Measurements from ENCODE around the gene RAI2.
A peak's percentile ranks its signal among the peaks of the same experiment; 100 is the strongest.

The RAI2 gene

DNA sequence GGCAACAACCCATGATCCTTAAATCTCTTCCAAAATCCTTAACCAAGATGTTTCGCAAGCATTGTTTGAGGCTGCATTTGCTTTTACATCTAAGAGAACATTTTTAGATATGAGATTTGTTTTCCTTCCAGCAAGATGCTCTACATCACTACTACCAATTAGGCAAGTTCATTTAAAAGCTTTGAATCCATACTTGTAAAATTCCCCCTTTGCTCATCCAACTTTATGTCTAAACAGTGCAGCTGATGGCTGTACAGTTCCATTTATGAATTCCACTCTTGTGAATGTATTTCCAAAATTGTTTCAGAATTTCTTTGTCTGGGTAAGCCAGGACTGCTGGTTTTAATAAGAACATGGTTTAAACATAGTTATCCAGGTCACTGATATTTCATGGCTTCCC is 31.5 kb downstream of the RAI2 start:
- DNase-seq (ENCODE audit: low read depth in 3 of 3, low spot score in 1 of 3): no peak

DNA sequence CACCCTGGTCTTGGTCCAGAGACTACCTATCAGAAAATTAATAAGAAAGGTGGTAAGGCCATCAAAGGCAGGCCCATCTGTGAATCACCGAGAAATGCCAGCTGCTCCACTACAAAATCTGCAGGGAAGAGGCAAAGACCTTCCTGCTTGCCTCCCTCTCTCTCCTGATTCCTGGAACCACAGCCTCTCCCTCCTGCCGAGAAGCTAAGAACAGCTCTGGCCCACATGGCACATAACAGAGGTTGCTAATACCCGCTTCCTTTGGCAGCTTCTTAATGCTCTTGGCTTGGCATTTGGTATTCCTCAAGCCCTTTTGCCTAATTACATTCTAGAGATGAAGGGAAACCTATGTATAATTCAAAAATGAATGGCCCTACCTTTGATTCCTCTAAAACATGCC is 32.9 kb downstream of the RAI2 start:
- DNase-seq (ENCODE audit: low read depth in 3 of 3, low spot score in 1 of 3): no peak

DNA sequence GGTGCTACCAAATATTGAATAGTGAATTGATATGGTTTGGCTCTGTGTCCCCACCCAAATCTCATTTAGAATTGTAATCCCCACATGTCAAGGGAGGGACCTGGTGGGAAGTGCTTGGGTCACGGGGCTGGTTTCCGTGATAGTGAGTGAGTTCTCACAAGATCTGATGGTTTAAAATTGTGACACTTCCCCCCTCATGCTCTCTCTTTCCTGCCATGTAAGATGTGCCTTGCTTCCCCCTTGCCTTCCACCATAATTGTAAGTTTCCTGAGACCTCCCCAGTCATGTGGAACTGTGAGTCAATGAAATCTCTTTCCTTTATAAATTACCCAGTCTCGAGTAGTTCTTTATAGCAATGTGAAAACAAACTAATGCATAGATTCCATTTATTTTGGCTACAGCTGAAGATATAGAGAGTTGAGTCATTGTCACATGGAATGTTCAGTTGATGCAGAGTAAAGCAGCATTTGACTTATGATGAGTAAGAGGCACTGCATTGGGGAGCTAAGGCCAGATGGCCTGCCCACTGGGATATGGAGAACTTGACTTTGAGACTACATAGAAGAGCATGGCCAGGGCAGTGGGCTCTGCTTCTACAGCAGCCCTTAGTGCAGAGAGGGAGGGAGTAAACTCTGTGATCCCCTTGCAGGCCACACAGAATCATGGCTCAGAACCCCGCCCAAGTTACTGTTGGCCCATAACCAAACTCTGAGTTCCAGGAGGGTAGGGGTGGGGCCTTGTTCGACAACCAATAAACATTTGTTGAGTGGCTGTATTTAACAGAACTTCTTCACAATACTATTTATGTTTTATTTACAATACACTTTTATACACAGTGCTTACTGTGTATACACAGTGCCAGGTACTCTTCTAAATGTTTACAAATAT is 34.2 kb downstream of the RAI2 start:
- DNase-seq (ENCODE audit: low read depth in 3 of 3, low spot score in 1 of 3): no peak

DNA sequence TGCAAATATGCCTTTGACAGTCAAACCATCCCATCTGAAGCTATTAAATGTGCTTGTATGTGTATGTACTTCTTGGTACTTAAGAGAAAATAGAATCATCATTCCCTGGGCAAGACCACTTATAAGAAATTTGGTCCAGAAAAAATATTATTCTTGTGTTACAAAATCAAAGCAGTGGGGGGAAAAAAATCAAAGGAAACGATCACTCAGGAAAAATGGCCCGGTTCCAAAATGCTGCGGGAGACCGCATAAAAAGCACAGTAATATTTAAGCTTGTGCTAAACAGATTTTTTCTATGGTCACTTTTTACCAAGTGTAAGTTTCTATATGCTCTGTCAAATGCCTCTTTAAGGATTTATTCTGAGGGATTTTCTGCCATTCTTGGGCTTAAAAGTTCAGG is 36.1 kb downstream of the RAI2 start:
- no peak for DNase-seq (ENCODE audit: low read depth in 3 of 3, low spot score in 1 of 3)

DNA sequence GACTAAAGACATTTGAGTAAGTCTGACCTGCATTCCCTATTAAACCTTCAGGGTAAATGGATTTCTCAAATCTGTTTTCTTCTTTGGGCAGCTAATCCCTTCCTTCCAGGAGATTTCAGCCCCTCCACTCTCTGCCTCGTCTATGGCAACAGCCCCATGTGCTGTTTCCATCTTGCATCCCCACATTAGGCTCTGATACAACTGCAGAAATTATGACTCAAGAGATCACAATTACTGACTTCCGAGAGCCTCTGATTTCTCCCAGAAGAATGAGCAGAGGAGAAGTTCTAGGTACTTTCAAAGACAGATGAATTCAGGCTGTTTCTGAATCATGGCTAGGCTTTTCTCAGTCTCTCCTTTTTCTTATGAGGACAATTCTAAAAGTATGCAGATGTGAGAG is 38.7 kb downstream of the RAI2 start:
- no peak for DNase-seq (ENCODE audit: low read depth in 3 of 3, low spot score in 1 of 3)

DNA sequence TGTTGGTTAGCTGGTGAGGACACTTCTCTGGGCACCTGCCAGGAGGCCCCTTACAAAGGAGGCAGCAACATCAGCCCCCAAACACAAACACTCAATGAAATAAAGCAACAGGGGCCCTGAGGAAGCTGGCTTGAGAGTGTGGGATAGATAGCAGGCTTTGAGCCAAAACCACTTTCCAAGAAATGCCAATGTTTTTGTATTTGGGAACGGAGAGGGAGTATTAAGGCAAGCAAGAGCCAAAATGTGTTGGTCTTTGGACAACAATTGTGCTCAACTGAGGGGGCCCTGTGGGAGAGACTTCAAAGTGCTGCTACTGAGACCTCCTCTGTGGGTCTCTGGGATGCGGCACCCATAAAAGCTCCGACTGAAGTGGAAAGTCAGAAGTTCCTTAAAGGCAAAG is 41.0 kb downstream of the RAI2 start:
- DNase-seq (ENCODE audit: low read depth in 3 of 3, low spot score in 1 of 3): no peak

DNA sequence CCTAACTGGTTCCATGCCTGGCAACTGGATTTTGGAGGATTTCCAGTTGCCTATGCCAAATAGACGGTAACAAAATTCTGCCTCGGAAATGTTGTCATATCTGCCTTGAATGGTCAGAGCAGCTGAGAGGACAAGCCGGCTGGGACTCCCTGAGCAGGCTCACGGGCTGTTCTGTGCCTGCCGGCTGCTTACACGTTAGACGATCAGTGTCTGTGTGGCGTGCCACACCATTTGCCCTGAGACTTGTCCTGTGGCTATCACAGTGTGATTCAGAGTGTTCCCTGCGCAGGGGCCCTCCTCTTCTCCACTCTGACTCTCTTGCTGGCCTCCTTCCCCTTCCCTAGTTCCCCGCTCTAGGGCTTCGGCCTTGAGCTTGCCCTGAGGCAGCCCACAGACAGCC is 42.4 kb downstream of the RAI2 start:
- no peak for DNase-seq (ENCODE audit: low read depth in 3 of 3, low spot score in 1 of 3)

DNA sequence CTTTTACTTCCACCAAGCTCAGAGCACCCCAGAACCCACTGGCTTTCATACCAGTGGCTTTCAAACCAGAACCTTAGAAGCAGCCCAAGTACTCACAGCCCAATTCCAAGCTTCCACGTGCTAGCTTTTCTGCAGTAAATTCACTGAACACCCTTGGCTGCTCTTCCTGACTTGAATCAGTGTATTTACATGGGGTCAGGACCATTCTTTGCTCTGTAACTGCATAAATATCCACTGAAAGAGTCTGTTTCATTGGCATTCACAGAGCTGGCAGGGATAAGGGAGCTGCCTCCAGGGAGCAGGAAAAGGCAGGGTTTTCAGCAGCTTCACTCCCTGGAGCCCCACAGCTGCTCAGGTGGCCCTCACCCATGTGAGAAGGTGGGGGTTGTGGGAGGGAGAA is 43.8 kb downstream of the RAI2 start:
- no peak for DNase-seq (ENCODE audit: low read depth in 3 of 3, low spot score in 1 of 3)

DNA sequence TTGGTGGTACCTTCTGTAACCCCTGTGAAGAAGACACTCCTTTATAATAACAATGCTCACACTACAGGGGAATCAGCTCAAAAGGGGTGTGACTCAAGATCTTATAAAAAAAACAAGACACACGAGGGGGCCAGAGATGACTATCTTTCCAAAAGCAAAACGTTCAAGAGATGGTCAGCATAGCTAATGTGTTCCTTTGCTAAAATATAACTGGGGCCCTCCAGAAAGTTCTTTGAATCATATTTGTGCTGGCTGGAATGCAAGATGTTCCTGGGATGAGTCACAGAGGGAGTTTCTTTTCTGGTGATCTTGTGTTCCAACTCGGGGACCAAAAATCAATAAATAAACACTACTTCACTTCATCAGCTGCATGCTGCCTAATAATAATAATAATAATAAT is 46.5 kb downstream of the RAI2 start:
- no peak for DNase-seq (ENCODE audit: low read depth in 3 of 3, low spot score in 1 of 3)

DNA sequence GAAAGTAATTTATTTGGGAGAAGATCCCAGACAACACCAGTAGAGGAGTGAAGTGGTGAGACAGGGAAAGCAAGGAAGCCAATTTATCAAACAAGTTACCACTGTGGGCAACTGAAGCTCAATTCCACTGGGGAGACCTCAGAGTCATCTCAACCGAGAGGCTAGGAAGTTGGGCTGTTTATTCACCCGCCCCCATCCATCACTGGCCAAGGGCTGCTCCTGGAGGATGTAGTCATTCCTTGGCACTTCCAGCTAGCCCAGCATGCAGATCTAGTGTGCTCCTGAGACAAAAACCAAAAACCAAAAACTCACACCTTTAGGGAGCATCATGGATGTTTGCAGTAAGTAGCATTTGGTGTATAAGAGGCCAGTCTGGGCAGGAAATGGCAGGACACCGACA is 47.0 kb downstream of the RAI2 start:
- no peak for DNase-seq (ENCODE audit: low read depth in 3 of 3, low spot score in 1 of 3)

DNA sequence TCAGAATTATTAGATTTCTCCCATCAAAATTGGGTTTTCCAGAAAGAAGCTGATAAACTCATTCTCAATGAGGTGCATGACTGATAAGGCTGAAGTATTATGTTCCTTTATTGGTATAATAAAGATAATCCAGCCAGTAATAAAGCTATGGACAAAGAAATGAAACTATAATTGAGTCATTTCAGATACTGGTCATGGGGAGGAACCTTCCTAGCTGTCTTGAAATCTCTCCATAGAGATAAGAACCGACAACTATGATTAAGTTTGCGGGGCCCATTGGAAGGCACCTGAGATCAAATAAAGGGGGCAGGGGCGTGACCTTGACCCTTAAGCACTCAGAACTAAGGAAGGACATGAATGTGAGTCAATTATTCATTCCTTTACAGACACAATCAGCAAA is 47.8 kb downstream of the RAI2 start:
- no peak for DNase-seq (ENCODE audit: low read depth in 3 of 3, low spot score in 1 of 3)

DNA sequence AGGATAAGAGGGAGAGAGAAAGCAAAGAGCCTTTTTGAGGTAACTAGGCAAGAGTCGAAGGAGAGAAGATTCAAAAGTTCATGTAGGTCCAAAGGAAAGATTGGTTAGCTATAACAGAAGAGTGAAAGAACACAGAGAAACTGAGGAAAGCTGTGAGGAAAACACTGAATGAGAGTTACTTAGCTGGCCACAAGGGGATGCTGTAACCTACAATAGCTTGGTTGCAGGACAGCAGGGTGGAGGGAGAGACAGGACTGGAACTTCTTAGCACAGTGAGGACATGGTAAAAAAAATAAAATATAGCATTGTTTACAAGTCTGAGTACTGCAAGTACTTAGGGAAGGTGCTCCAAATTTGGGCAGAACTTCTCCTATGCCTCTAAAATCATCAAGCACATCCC is 48.3 kb downstream of the RAI2 start:
- no peak for DNase-seq (ENCODE audit: low read depth in 3 of 3, low spot score in 1 of 3)

DNA sequence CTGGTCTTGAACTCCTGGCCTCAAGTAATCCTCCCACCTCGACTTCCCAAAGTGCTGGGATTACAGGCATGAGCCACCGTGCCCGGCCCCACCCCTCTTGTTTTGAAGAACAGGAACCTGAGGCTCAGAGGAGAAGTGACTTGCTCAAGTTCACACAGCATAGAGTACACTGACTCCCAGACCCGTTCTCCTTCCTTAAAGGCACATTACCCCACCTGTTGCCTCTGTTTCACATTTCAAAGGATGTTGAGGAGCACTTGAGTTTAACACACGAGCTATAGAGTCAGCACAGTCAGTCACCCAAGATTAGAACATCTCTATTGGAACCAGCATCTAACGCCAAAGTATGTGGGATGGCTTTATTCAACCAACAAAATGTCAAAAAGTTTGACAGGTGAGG is 51.1 kb downstream of the RAI2 start:
- DNase-seq (ENCODE audit: low read depth in 3 of 3, low spot score in 1 of 3): no peak

DNA sequence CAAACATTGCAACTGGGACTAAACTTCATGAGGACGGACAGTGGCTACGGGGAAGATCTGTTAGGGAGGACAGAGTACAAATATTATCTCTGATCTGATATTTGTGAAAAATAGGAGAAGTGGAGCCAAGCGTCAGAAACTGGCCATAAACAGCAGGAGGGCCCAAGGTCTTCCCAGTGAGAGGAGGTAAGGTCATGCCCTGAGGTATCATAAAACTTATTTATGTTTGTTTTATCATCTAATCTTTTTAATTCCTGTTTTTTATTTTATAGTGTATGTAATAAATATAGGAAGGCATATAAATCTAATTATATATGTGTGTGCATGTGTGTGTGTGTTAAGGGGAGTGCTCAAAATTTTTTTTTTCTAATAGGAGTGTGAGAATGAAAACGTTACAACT is 51.8 kb downstream of the RAI2 start:
- no peak for DNase-seq (ENCODE audit: low read depth in 3 of 3, low spot score in 1 of 3)

DNA sequence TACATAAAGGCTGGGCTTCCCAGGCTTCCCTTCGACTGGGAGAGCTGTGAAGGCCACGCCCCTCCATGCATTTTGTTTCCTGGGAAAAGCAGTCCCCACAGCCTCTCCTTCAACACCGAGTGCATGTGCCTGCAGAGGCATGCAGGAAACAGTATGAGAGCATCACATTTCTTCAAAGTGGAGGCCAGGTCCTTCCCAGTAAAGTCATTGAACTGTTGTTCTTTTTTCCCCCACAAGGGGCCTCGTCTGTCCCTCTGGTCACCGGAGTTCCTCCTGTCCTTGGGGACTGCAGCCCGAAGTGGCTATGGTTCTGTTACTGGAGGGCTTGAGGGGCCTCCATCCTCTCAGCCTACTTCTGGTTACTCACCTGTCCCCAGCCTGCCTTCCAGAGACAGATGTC is 56.0 kb downstream of the RAI2 start:
- DNase-seq (ENCODE audit: low read depth in 3 of 3, low spot score in 1 of 3): no peak

DNA sequence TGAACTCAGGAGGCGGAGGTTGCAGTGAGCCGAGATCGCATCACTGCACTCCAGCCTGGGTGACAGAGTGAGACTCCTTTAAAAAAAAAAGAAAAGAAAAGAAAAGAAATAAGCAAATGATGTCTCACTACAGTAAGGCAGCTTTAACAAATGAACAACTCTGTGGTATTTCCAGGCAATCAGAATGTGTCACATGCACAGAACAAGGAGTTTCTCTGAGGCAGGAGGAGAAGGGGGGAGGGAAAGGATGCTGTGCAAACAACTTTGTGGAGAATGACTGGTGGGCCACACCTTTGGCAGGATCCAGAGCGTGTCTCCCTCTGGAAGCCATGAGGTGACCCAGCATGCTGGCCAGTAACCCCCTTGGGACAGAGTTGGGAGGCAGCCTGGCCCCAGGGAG is 57.6 kb downstream of the RAI2 start:
- DNase-seq (ENCODE audit: low read depth in 3 of 3, low spot score in 1 of 3): no peak

DNA sequence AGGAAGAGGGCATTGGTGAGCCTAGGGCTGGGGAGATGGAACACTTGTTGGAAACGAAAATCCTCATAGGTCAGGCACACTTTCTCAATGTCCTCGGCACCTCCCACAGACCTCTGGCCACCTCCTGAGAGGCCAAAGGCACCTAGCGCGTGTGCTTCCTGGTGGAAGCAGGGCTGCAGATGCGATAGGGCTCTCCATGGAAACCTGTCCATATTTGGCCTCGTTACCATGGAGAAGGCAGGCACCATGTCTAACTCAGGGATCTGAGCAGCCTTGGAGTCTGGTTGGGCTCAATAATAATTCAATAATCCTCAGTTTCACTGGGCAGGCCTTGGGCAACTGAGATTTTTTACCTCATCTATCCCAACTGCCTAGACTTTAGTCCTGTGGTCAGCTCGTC is 58.3 kb downstream of the RAI2 start:
- no peak for DNase-seq (ENCODE audit: low read depth in 3 of 3, low spot score in 1 of 3)

DNA sequence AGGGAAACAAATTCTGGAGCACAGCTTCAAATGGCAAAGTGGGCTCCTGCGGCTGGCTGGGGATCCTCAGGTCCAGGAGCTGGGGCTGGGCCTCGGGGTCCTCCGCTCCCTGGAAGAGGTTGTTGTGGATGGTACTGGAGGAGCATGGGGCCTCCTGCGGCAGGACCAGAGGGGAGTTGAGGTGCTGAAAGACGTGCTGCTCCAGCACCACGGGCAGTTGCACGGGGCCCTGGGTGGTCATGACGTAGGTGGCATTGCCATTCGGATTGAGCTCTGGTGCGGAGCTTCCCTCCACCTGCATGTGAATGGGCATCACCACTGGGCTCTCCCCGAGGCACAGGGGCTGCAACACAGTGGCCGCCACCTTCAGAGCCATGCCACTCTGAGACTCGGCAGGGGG is 59.7 kb downstream of the RAI2 start:
- no peak for DNase-seq (ENCODE audit: low read depth in 3 of 3, low spot score in 1 of 3)

DNA sequence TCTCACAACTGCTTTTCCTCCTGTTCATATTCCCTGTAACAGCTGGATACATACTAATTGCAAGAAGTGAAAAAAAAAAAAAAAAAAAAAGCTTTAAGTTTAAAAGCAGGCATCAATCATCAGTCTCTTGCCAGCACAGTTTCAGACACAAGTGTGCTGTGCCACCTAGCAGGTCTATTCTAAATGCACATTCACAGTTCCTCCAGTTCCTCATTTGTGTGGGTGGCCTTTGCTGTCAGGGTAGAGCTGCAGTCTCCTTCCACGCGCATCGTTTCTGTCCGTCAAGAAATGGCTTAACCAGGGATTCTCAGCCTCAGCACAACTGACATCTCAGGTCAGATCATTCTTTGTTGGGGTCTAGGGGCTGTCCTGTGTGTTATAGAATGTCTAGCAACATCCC is 62.2 kb downstream of the RAI2 start:
- no peak for DNase-seq (ENCODE audit: low read depth in 3 of 3, low spot score in 1 of 3)

DNA sequence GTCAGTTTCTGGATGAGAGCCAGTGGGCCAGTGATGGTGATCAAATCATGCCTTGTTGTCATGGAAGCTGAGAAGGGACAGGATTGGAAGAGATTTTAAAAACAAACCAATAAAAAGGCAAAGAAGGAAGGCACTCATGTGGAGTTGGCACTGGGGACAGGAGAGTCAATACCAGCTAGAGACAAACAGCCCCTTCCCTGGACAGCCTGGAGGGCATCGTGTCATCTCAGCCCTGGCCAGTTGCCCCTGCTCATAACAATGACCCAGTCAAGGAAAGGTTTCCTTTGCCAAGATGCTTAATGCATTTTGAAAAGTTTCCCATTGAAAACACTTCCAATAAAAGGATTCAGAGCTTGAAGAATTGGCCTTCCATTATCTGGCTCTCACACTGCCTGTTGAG is 68.3 kb downstream of the RAI2 start:
- DNase-seq (ENCODE audit: low read depth in 3 of 3, low spot score in 1 of 3): no peak

DNA sequence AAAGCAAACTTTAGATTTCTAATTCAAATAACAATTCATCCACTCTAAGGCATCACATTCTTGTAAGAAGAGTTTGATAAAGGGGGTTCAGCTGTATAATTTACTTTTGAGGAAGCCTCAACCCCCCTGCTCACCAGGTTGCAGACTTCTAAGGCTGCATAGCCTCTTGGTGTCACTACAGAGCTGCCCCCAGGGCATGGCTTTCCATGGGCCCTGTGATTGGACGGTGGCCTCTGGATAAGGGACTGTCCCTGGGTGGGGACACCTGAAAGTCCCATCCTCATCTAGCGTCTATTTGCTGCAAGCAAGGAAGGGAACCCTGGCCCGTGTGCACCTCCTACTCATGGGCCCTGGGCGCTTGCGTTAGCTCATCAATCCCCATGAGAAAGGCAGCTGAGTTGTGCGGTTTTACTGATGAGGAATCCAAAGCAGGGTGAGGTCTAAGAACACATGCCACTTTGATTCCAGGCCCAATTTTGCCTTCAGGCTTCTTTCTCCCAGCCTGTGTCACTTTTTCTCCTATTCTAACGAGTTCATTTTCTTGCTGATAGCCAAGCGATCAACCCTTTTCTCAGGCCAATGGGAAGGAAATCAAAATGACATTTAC is 72.0 kb downstream of the RAI2 start:
- no peak for DNase-seq (ENCODE audit: low read depth in 3 of 3, low spot score in 1 of 3)

DNA sequence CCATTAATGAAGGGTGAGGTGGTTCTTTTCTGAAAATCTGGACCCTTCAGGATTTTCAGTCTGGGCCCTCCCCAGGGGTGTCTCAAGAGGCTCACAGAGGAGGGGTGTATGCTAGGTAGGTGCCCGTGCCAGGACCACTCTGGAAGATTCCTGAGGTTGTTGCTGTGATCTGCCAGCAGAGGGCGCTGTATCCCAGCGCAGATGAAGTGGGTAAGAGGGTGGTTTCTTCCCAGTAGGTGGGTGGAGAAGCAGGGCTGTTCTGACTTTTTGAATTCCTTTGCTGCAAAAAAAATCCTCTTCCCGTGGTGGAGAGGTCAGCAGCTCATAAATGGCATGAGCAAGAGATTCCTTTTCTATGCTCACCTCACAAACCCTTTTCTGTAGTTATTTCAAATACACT is 72.7 kb downstream of the RAI2 start:
- peak in 2 of 3 donors; percentile 13 to 21 for DNase-seq (ENCODE audit: low read depth in 3 of 3, low spot score in 1 of 3)

DNA sequence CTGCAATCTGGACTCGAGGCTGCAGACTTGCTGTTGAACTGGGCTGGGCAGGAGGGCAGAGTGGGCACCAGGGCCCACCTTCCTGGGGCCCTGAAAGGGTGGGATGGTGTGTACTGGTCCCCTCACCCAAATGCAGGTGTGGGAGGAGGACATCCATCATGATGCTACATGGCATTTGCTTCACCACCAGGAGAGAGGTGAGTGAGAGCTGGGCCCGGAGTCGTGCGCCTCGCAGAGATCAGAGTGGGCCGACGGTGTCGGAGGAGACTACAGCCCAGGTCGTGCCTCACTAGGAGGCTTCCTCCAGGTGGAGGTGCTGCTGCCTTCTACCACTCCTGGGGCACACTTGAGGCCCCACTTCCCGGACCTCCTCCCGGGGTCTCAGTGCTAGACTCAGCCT is 73.5 kb downstream of the RAI2 start:
- DNase-seq (ENCODE audit: low read depth in 3 of 3, low spot score in 1 of 3): no peak
